GM18526 (cell line): Measurements from ENCODE around the gene PDGFRA.

Experiments
- POLR2A ChIP-seq: IDR thresholded peaks from 3 replicates; pipeline ENCODE4 v1.6.1; 2011; ENCODE audit not compliant: insufficient read length; ENCODE audit errors: extremely low read depth

Gene PDGFRA

GRCh38 chr4:54276641-54277430 lies 47.7 kb downstream of the PDGFRA start:
- no peak for TF ChIP-seq POLR2A

- no peak for TF ChIP-seq POLR2A
Measured at GRCh38 chr4:54277691-54278090, 48.6 kb downstream of the PDGFRA start.

DNA sequence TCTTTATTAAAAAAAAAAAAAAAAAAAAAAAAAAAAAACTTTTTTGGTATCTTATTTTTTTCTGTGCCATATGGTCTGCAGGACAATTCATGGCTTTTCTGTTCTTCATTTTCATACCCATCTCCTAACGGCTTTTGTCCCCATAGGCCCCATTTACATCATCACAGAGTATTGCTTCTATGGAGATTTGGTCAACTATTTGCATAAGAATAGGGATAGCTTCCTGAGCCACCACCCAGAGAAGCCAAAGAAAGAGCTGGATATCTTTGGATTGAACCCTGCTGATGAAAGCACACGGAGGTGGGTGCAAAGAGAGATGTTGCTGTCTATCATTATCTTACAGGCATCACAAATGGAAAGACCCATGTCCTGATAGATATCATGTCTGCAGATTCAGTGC lies 49.1 kb downstream of the PDGFRA start:
- TF ChIP-seq POLR2A, result no peak

GRCh38 chr4:54281054-54281766 lies 52.1 kb downstream of the PDGFRA start:
- TF ChIP-seq POLR2A, result no peak

DNA sequence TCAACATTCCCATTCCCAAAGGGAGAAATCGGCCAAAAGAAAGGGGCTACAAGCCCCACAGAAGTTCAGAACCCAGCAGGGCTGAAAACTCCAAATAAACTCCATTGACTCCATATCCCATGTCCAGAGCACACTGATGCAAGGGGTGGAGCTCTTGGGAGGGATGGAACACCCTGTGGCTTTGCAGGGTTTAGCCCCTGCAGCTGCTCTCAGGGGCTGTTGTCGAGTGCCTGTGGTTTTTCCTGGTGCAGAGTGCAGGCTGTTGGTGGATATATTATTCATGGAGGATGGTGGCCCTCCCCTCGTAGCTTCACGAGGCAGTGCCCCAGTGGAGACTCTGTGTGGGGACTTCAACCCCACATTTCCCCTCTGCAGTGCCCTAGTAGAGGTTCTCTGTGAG lies 53.7 kb downstream of the PDGFRA start:
- no peak for TF ChIP-seq POLR2A

DNA sequence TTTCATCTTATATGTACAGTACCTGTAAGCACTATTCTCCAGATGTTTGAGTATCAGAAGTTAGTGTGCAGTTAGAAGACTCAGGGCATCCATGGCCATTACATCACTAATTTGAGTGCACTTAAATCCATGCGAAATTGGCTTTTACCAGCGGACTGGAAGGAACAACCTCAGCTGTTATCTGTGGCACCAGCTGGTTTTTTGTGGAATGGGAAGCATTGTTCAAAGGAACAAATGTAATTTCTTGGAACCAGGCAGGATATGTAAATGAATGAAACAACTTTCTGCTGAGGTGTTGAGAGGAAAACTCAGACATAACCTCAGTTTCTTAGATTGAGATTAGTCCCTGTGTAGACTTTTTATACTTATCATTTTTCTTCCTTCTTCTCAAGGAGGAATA lies 60.2 kb downstream of the PDGFRA start:
- TF ChIP-seq POLR2A, result no peak

GRCh38 chr4:54290980-54291379 lies 61.9 kb downstream of the PDGFRA start:
- no peak for TF ChIP-seq POLR2A

GRCh38 chr4:54296548-54297203 lies 67.6 kb downstream of the PDGFRA start:
- TF ChIP-seq POLR2A, result no peak

DNA sequence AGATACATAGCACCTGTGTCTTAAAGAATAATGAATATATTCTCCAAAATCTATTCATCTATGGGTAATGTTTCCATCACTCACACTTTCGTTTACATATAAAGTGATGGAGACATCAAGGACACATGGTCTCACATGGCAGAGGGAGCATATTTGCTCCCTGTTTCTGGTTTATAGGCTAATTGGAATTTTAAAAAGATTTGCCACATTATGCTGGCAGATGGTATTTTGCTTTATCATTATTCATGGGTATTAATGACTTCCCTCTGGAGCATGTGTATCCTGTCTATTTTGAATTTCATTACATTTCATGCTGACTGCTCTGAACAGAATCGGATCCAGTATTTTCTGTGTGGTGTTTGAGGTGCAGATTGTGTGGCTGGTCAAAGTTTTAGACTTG lies 79.0 kb downstream of the PDGFRA start:
- TF ChIP-seq POLR2A, result no peak

DNA sequence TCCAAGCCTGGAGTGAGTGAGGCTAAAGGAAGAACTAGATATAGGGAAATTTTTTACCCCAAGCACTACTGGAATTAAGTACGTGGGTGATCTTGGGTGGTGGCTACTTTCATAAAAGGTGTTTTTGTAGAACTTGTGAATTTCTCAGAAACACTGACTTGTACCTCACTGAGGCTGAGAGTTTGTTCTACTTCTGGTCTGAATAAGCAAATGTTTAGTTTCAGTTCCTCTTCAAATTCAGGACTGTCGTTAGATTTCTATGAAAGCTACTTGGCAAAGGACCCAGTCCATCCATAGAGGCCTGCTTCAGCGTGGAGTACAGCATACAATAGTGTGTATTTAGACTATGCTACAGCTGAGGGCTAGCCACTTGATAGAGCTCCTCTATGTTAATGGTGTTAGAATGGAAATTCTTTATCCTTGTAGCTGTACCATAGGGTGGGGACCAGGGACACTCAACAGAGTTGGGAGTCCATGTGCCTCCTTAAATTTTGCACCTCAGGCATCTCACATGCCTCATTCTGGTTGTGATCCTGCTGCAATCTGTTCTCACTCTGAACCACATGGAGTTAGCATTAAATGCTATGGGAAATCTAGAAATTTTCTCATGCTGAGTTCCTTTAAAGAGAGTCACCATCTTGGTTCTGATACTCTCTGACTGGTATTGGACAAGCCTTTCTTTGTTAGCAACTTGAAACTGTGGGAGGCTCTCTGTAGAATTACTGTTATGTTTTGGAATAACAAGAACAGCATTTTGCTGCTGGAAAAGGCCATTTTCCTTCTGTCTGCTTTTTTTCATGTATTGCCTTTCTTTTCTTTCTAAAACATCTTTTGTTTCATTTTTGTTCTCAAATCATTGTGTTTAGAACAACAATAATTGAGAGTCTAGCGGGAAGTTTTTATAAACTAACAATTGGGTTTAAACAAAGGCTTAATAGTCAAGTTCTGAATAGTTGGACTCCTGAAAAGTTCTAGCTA lies 86.8 kb downstream of the PDGFRA start:
- no peak for TF ChIP-seq POLR2A

DNA sequence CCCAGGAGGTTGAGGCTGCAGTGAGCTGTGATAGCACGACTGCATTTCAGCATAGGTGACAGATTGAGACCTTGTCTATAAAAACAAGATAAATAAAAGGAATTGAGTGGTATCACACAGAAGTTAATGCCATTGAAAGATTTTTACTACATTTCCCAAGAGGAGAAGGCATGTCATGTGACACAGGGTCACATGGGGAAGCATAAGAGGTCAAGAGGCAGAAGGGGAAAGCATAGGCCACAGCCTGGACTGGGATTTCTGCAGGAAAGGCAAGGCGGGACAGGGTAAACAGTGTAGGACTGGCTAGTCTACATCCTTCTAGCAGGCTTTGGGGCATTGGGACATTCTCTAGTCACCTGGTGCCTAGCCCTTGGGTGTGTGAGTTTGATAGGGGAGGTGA lies 88.6 kb downstream of the PDGFRA start:
- no peak for TF ChIP-seq POLR2A

DNA sequence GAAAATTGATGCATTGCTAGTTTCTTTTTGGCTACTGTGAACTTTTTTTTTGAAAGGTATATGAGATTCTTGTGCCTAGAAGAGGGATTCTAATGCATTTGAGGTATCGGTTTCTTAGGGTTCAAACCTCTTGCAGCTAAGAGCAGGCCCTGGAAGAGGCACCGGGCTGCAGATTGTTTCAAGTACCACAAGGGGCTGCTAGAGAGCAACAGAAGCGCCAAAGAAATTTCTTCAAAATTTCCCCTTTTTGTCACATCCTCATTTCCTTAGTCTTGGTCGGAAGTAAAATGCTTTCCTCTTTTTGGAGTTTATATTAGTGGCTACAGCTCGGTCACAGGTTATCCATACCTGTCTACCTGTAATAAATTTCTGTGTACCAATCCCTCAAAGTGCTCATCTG lies 89.8 kb downstream of the PDGFRA start:
- no peak for TF ChIP-seq POLR2A

GRCh38 chr4:54320826-54321685 lies 92.0 kb downstream of the PDGFRA start:
- TF ChIP-seq POLR2A, result no peak

- TF ChIP-seq POLR2A, result no peak
Measured at GRCh38 chr4:54322818-54323417, 93.8 kb downstream of the PDGFRA start.
